Panc1 (cell line): Measurements from ENCODE around the gene KRT86.

Experiments
- POLR2AphosphoS5 ChIP-seq: IDR thresholded peaks from 2 replicates; pipeline ENCODE4 v1.6.1; 2012; ENCODE audit warnings: mild to moderate bottlenecking, low read depth, low read length, moderate library complexity
- SIN3A ChIP-seq: IDR thresholded peaks from 2 replicates; pipeline ENCODE4 v1.6.1; 2012; ENCODE audit warnings: low read depth, mild to moderate bottlenecking, low read length, moderate library complexity, borderline replicate concordance; ENCODE audit not compliant: insufficient read depth
- TCF7L2 ChIP-seq: IDR thresholded peaks from 2 replicates; pipeline ENCODE4 v1.6.1; 2011; ENCODE audit warnings: mild to moderate bottlenecking, low read depth, low read length, inconsistent platforms
- TF ChIP-seq, protein P1 (sequence below): fragments of 450-650 bp; IDR thresholded peaks from 2 replicates; pipeline ENCODE4 v1.5.1; 2017; ENCODE audit warnings: mild to moderate bottlenecking
- TF ChIP-seq, protein P2 (sequence below), 2 experiments: IDR thresholded peaks; 2 replicates each; pipeline ENCODE4 v1.6.1; 2011 to 2012; ENCODE audit warnings: low read depth in 2 of 2, control low read depth in 1 of 2, low read length in 1 of 2, mild to moderate bottlenecking in 1 of 2, moderate library complexity in 1 of 2; ENCODE audit not compliant: insufficient read depth in 1 of 2

DNA sequence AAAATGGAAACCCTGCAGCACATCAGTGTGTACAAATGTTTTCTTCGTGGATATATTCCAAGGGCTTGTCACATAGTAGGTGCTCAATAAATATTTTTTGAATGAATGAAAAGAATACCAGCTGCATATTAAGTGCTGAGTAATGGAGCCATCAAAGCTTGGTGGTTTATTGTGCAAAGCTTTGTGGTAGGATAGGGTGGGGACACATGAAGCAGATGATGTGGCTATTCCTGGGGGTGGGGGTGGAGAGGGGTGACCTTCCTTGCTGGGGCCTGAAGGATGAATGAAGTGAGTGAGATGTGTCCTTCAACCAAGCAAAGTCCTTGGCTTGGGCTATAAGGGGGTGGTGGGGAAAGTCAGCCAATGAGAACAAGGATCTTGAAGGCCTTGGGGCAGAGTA, 21.2 kb downstream of the KRT86 start:
- TF ChIP-seq POLR2AphosphoS5 (no peak), SIN3A (no peak), TCF7L2 (no peak)
- TF ChIP-seq, protein P1, sequence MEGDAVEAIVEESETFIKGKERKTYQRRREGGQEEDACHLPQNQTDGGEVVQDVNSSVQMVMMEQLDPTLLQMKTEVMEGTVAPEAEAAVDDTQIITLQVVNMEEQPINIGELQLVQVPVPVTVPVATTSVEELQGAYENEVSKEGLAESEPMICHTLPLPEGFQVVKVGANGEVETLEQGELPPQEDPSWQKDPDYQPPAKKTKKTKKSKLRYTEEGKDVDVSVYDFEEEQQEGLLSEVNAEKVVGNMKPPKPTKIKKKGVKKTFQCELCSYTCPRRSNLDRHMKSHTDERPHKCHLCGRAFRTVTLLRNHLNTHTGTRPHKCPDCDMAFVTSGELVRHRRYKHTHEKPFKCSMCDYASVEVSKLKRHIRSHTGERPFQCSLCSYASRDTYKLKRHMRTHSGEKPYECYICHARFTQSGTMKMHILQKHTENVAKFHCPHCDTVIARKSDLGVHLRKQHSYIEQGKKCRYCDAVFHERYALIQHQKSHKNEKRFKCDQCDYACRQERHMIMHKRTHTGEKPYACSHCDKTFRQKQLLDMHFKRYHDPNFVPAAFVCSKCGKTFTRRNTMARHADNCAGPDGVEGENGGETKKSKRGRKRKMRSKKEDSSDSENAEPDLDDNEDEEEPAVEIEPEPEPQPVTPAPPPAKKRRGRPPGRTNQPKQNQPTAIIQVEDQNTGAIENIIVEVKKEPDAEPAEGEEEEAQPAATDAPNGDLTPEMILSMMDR = no peak
- TF ChIP-seq, protein P2, sequence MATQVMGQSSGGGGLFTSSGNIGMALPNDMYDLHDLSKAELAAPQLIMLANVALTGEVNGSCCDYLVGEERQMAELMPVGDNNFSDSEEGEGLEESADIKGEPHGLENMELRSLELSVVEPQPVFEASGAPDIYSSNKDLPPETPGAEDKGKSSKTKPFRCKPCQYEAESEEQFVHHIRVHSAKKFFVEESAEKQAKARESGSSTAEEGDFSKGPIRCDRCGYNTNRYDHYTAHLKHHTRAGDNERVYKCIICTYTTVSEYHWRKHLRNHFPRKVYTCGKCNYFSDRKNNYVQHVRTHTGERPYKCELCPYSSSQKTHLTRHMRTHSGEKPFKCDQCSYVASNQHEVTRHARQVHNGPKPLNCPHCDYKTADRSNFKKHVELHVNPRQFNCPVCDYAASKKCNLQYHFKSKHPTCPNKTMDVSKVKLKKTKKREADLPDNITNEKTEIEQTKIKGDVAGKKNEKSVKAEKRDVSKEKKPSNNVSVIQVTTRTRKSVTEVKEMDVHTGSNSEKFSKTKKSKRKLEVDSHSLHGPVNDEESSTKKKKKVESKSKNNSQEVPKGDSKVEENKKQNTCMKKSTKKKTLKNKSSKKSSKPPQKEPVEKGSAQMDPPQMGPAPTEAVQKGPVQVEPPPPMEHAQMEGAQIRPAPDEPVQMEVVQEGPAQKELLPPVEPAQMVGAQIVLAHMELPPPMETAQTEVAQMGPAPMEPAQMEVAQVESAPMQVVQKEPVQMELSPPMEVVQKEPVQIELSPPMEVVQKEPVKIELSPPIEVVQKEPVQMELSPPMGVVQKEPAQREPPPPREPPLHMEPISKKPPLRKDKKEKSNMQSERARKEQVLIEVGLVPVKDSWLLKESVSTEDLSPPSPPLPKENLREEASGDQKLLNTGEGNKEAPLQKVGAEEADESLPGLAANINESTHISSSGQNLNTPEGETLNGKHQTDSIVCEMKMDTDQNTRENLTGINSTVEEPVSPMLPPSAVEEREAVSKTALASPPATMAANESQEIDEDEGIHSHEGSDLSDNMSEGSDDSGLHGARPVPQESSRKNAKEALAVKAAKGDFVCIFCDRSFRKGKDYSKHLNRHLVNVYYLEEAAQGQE (IDR thresholded peaks at IDR 0.05; ENCODE audit: insufficient read depth in 1 of 2, low read depth in 2 of 2, low read length in 1 of 2) = no peak
